Measurements from ENCODE around the gene ADAM11. TPM values are rescaled to one million over a fixed set of nuclear protein-coding genes. Genes with fewer than 3 reads are reported as not detected.

The ADAM11 gene
- total RNA-seq, 1 donor from 2014 or later = 0.06 TPM

Other genes with a start within 250 kb of the ADAM11 start
- 4.1 and 9.2 TPM in 2 replicates for gene FZD2, start 201.5 kb upstream of the ADAM11 start, total RNA-seq
- gene MEIOC, start 102.5 kb upstream of the ADAM11 start, total RNA-seq = 7.1 and 9.8 TPM in 2 replicates
- gene CCDC43, start 69.2 kb upstream of the ADAM11 start, total RNA-seq = 26.3 and 37.4 TPM in 2 replicates
- gene DBF4B, start 50.3 kb upstream of the ADAM11 start, total RNA-seq = 12.2 and 16.1 TPM in 2 replicates
- 42.4 and 42.5 TPM in 2 replicates for gene GJC1, start 71.3 kb downstream of the ADAM11 start, total RNA-seq
- not detected in 2 replicates for gene HIGD1B, start 88.9 kb downstream of the ADAM11 start, total RNA-seq
- gene EFTUD2, start 140.5 kb downstream of the ADAM11 start, total RNA-seq = 78.1 and 129 TPM in 2 replicates
- gene GFAP, start 156.5 kb downstream of the ADAM11 start, total RNA-seq = 0.58 and 1.0 TPM in 2 replicates
- 22.5 and 26.3 TPM in 2 replicates for gene KIF18B, start 188.8 kb downstream of the ADAM11 start, total RNA-seq
- 0.22 TPM in 1 of 2 replicates, not detected in the other for gene C1QL1, start 209.3 kb downstream of the ADAM11 start, total RNA-seq

All from epithelial cell of proximal tubule (primary cell).